ENCODE data around the gene CDK6.

GRCh38 chr7:92827464-92828120 lies 8.8 kb downstream of the CDK6 start:
- TF ChIP-seq CTCF (IDR thresholded peaks at IDR 0.05) (no peak), POLR2AphosphoS5 (IDR thresholded peaks at IDR 0.05) (no peak), EP300 (IDR thresholded peaks at IDR 0.05) (no peak)
